ENCODE measurements around the gene ANTXR2. TPM values are rescaled to one million over a fixed set of nuclear protein-coding genes. Genes with fewer than 3 reads are reported as not detected.

The ANTXR2 gene
- total and polyA plus RNA-seq, 11 donors, result 7.0 to 76.7 (median 46.6) TPM

DNA sequence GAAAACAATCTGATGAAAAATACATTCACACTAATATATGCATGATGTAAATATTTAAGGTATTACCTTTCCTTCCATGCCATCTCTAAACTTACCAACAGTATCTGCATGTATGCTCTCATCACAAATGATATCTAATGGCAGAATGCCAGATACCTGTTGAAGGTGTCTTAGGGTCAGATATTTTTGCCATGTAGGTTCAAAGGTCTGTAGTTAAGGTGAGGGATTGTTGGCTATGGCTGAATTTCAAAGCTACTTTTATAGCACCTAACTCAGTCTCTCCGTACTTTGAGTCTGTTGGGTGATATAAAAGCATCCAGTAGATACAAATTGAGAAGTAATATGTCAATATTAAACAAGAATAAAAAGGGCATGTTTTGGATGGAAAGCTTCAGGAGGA, 19.8 kb upstream of the ANTXR2 start:
- H3K9me3 ChIP-seq, result no peaks in the 10 kb centered on the region
- DNase-seq, result no peak
- no peak overlapping the region for H3K27ac ChIP-seq
- 95 to 100% (median 98%) methylated on average over 1 of the region's 1 CpG for WGBS, 4 donors
- no peak for TF ChIP-seq POLR2A (IDR thresholded peaks at IDR 0.05)
- TF ChIP-seq, protein P1, sequence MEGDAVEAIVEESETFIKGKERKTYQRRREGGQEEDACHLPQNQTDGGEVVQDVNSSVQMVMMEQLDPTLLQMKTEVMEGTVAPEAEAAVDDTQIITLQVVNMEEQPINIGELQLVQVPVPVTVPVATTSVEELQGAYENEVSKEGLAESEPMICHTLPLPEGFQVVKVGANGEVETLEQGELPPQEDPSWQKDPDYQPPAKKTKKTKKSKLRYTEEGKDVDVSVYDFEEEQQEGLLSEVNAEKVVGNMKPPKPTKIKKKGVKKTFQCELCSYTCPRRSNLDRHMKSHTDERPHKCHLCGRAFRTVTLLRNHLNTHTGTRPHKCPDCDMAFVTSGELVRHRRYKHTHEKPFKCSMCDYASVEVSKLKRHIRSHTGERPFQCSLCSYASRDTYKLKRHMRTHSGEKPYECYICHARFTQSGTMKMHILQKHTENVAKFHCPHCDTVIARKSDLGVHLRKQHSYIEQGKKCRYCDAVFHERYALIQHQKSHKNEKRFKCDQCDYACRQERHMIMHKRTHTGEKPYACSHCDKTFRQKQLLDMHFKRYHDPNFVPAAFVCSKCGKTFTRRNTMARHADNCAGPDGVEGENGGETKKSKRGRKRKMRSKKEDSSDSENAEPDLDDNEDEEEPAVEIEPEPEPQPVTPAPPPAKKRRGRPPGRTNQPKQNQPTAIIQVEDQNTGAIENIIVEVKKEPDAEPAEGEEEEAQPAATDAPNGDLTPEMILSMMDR (IDR thresholded peaks at IDR 0.05), result no peak
- intact Hi-C loops (cut with DNase I), result no loop called here
- no peak for ATAC-seq
- H3K27me3 ChIP-seq, result no peaks in the 10 kb centered on the region
- H3K36me3 ChIP-seq, result no peaks in the 10 kb centered on the region
- peaks cover 0 to 18% (median 6%) of the 10 kb centered on the region in 12 donors for H3K4me1 ChIP-seq
- no peak overlapping the region for H3K4me3 ChIP-seq

- Histone ChIP-seq H3K9me3 (no peaks in the 10 kb centered on the region), H3K4me3 (no peak overlapping the region), H3K27me3 (no peaks in the 10 kb centered on the region), H3K4me1 (peaks cover 0 to 11% (median under 1%) of the 10 kb centered on the region in 12 donors), H3K27ac (no peak overlapping the region), H3K36me3 (no peaks in the 10 kb centered on the region)
- no peak for DNase-seq
- TF ChIP-seq, protein P1 (IDR thresholded peaks at IDR 0.05), result no peak
- no peak for TF ChIP-seq POLR2A (IDR thresholded peaks at IDR 0.05)
- no peak for ATAC-seq
- intact Hi-C loops (cut with DNase I), result no loop called here
- WGBS, 4 donors, result 91 to 97% (median 92%) methylated on average over 2 of the region's 2 CpGs
Observed at GRCh38 chr4:80092088-80092487, 19.1 kb upstream of the ANTXR2 start.

DNA sequence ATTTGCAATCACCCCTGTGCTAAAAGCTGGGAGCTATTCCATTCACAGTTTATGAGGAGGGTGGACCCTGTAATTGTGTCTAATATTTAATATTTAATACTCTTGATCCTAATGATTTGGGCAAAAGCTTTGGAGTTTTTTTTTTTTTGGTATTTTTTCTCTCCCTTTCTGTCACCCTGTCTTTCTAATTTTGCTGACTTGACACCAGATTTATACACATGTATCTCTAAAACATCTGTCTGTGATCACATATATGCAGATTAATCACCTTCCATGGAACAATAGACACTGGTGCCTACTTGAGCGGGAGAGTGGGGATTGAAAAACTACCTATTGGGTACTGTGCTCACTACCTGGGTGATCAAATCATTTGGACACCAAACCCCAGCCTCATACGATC, 18.7 kb upstream of the ANTXR2 start:
- Histone ChIP-seq H3K4me1 (peaks cover 0 to 7% (median 0%) of the 10 kb centered on the region in 12 donors), H3K27me3 (no peaks in the 10 kb centered on the region), H3K27ac (no peak overlapping the region), H3K4me3 (no peak overlapping the region), H3K36me3 (no peaks in the 10 kb centered on the region), H3K9me3 (no peaks in the 10 kb centered on the region)
- ATAC-seq (no peak), DNase-seq (no peak)
- intact Hi-C loops (cut with DNase I), result no loop called here
- TF ChIP-seq, protein P1 (IDR thresholded peaks at IDR 0.05), result no peak
- TF ChIP-seq POLR2A (IDR thresholded peaks at IDR 0.05), result no peak
- 93 to 100% (median 97%) methylated on average over 2 of the region's 2 CpGs for WGBS, 4 donors

GRCh38 chr4:80091184-80091583, 18.2 kb upstream of the ANTXR2 start:
- intact Hi-C loops (cut with DNase I), result no loop called here
- no peaks in the 10 kb centered on the region for H3K27me3 ChIP-seq
- ATAC-seq, result no peak
- TF ChIP-seq POLR2A (IDR thresholded peaks at IDR 0.05), result no peak
- TF ChIP-seq, protein P1 (IDR thresholded peaks at IDR 0.05), result no peak
- 88 to 90% (median 89%) methylated on average over 3 of the region's 3 CpGs for WGBS, 4 donors
- DNase-seq, result no peak
- H3K4me3 ChIP-seq, result no peak overlapping the region
- H3K36me3 ChIP-seq, result no peaks in the 10 kb centered on the region
- no peak overlapping the region for H3K27ac ChIP-seq
- H3K4me1 ChIP-seq, result peaks cover 0 to 2% (median 0%) of the 10 kb centered on the region in 12 donors
- no peaks in the 10 kb centered on the region for H3K9me3 ChIP-seq

Data from heart left ventricle (tissue), 16 donors.